Hepatocyte (in vitro differentiated cells): ENCODE results near the gene ACTRT3.

Source experiments
- EZH2 ChIP-seq: fragments of 200-600 bp; sonication (generic); IDR thresholded peaks from 2 replicates; pipeline ENCODE4 v1.6.1; 2016; ENCODE audit warnings: antibody characterized with exemption, mild to moderate bottlenecking, borderline replicate concordance
- EZH2phosphoT487 ChIP-seq: fragments of 200-600 bp; sonication (generic); IDR thresholded peaks from one replicate; pipeline ENCODE4 v1.6.1; 2018; ENCODE audit warnings: antibody characterized with exemption, mild to moderate bottlenecking, low read depth, moderate library complexity; ENCODE audit not compliant: unreplicated experiment, severe bottlenecking
- TF ChIP-seq, protein P1 (sequence below): fragments of 200-600 bp; sonication (generic); IDR thresholded peaks from 2 replicates; pipeline ENCODE4 v1.5.1; 2016; ENCODE audit warnings: antibody characterized with exemption, mild to moderate bottlenecking; ENCODE audit not compliant: poor library complexity

- TF ChIP-seq, protein P1, sequence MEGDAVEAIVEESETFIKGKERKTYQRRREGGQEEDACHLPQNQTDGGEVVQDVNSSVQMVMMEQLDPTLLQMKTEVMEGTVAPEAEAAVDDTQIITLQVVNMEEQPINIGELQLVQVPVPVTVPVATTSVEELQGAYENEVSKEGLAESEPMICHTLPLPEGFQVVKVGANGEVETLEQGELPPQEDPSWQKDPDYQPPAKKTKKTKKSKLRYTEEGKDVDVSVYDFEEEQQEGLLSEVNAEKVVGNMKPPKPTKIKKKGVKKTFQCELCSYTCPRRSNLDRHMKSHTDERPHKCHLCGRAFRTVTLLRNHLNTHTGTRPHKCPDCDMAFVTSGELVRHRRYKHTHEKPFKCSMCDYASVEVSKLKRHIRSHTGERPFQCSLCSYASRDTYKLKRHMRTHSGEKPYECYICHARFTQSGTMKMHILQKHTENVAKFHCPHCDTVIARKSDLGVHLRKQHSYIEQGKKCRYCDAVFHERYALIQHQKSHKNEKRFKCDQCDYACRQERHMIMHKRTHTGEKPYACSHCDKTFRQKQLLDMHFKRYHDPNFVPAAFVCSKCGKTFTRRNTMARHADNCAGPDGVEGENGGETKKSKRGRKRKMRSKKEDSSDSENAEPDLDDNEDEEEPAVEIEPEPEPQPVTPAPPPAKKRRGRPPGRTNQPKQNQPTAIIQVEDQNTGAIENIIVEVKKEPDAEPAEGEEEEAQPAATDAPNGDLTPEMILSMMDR, result no peak
- TF ChIP-seq EZH2 (no peak), EZH2phosphoT487 (no peak)
Observed at GRCh38 chr3:169774186-169774585, 4.8 kb upstream of the ACTRT3 start.
